ENCODE data around the gene GIMAP4.
"Not testable (repeated sequence)": the region's sequence is repeated elsewhere in the genome, so short reads cannot be mapped to it uniquely, and the experiment has no call there.

GIMAP4 gene

DNA sequence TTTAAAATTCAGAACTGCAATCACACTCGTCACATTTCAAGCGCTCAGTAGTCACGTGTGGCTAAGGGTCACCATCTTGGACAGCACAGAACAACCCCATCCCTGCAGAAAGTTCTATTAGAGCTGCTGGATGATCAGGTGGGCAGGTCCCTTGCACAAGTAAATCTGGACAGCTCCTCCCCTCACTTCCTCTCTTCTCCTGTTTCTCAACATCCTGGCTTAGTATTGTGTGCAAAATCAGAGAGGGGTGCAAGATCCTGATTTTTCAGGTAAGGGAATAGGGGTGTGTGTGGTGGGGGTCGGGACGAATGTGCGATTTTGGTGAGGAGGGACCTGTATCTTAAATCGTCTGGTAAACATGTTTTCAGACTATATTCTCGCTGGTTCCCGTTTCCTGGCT is at the start of gene GIMAP4:
Gene GIMAP4, plus strand, starts transcription at position 222 of the 400 bp plus-strand sequence. CDS start 2,512 bp downstream, outside the sequence.
- DNase-seq, result no peak

- no peak for DNase-seq
Measured at GRCh38 chr7:150519310-150519709, 47.9 kb upstream of the GIMAP4 start.

- no peak for DNase-seq
Measured at GRCh38 chr7:150520145-150520544, 47.0 kb upstream of the GIMAP4 start.

DNA sequence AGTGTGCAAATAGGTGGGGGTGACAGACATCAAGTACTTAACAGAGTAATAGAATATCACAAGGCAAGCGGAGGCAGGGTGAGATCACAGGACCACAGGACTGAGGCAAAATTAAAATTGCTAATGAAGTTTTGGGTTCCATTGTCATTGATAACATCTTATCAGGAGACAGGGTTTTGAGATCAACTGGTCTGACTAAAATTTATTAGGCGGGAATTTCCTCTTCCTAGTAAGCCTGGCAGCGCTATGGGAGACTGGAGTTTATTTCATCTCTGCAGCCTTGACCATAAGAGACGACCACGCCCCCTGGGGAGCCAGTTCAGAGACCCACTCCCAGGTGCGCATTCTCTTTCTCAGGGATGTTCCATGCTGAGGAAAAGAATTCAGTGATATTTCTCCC is 44.3 kb upstream of the GIMAP4 start:
- not testable (repeated sequence) for DNase-seq

- no peak for DNase-seq
Measured at GRCh38 chr7:150524018-150524417, 43.2 kb upstream of the GIMAP4 start.

DNA sequence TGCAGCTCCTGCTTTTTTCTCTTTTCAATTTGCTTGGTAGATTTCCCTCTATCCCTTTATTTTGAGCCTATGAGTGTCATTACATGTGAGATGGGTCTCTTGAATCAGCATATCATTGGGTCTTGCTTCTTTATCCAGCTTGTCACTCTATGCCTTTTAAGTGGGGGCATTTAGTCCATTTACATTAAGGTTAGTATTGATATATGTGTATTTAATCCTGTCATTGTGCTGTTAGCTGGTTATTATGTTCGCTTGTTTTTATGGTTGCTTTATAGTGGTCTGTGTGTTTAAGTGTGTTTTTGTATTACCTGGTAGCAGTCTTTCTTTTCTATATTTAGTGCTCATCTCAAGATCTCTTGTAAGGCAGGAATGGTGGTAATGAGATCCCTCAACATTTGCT is 35.5 kb upstream of the GIMAP4 start:
- DNase-seq, result no peak

DNA sequence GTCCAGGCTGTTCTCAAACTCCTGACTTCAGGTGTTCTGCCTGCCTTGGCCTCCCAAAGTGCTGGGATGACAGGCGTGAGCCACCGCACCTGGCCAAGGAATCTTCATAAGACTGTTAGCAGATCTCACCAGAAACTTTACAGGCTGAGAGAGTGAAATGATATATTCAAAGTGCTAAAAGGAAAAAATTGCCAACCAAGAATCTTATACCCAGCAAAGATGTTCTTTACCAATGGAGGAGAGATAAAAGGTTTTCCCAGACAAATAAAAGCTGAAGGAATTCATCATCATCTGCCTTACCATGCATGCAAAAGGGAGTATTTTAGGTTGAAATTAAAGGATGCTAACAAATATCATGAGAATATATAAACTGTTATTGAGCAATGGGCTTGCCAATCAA is 28.9 kb upstream of the GIMAP4 start:
- no peak for DNase-seq

- DNase-seq, result no peak
Measured at GRCh38 chr7:150553163-150553562, 14.0 kb upstream of the GIMAP4 start.

DNA sequence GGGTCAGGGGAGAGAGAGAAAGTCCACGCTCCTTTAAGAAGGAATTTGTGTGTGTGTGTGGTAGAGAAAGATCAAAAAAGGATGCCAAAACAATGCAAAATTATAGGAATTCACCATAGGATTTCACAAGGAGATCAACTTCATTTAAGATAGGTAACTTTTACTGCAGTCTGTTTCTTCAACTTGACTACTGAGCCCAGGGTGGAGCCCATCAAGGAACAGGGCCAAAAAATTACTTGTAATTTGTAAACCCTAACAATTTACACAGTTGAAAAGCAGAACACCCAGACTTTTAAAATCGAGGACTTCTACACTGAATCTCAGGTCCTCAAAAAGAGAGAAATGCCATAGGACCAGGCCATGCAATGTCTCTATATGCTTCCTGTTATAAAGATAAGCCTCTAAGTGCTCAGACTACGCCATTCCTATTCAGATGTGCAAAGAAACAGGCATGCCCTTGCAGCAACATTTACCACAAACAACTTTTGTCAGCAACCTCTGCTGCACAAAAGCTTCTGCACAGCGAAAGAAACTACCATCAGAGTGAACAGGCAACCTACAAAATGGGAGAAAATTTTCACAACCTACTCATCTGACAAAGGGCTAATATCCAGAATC is 10.6 kb upstream of the GIMAP4 start:
- DNase-seq, result no peak

DNA sequence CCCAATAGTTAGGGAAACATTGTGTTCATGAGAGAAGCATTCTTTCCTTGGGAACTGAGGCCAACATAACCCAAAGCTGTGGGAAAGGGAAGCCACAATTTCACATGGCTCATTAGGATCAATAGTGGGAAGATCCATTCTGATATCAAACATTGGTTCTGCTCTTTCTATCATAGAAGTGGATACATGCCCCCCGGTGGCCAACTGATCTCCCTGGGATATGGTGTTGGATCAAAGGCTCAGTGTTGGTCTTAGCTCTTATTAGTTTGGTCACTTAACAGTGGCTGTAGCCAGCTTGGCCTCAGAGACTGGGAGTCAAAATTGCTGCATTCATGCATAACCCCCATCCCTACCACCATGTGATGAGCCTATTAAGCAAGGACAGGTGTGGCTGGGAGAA is 6.7 kb upstream of the GIMAP4 start:
- no peak for DNase-seq

DNA sequence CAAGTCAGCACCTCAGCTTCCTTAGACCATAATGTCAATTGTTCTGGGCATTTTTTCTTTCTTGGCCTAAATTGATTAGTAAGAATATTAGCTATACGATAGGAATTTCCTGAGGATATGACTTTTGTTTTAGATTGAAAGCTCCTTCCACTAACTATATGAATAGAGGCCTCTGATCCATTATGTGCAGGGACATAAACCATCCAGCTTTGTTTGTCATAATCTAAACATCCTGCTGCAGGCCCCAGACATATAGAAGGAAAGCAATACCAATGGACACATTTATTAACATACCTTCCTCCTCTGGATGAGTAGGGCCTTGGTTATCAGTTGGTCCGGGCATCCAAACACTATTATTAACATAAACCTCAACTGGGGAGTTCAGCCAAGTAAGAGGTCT is 4.3 kb upstream of the GIMAP4 start:
- DNase-seq, result no peak

DNA sequence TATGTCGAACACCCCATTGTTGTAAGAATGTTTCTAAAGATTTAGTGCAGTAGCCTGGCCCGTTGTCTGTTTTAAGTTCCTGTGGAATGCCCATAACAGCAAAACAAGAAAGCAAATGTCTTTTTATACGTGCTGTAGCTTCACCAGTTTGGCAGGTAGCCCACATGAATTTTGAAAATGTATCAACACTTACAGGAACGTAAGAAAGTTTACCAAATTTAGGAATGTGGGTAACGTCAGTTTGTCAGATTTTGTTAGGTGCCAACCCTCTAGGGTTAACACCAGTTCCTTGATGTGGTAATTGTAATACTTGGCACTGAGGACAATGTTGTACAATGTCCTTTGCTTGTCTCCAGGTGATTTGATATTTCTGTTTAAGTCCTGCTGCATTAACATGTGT is 3.2 kb upstream of the GIMAP4 start:
- DNase-seq, result no peak

- DNase-seq, result no peak
Measured at GRCh38 chr7:150564566-150564965, 2.6 kb upstream of the GIMAP4 start.

- no peak for DNase-seq
Measured at GRCh38 chr7:150565239-150565638, 2.0 kb upstream of the GIMAP4 start.

DNA sequence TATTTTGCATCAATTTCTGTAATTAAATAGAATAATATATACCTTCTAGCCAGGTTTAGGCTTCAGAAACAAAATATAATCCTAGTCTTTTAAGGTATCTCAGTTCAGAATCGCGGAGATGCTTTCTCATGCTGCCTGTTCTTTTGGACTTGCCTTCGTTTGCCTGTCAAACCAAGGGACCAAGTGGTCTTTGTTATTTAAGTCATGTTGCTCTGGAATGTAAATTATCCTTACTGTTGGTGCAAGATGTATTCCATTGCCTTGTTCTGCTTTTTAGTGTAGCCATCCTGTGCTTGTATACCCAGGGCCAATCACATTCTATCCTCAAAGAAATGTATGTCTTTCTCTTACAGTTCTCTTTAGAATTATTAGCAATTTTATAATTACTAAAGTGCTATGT is 1.1 kb upstream of the GIMAP4 start:
- DNase-seq, result no peak

- no peak for DNase-seq
Measured at GRCh38 chr7:150566572-150566971, 618 bp upstream of the GIMAP4 start.

DNA sequence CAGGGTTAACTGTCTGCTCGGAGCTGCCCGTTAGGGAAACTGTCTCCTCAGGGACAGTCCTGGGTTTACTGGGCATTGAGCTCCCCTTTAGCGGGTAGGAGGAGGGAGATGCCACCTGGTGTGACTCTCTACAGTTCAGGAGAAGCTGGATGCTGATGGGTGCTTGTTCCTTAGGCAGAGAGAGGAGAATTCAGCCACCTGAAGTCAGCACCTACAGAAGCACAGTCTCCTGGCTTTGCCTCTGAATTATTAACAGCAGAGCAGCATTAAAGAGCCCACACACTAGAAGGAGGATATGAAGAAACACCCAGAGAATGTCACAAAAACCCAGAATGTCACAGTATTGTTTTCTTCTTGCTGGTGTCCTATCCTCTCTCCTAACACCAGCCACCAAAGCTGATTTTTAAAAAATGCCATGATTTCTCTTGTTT is 696 bp downstream of the GIMAP4 start:
- no peak for DNase-seq

DNA sequence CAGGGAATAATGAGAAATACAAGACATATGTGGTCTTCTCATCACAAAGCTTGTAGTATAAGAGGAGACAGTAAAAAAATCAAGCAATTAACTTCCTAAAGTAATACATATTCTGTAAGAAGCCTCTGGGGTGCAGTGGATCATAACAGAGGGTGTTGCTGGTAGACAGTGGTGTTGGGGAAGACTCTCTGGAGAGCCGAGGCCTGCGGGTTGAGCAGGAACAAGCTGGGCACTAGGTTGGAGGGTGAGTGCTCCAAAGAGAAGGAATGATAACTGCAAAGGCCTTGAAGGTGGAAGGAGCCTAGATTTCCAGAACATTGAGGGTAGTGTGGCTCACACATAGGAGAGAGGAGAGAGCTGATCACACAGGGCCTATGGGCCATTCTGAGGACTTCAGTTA is 1.5 kb downstream of the GIMAP4 start:
- DNase-seq, result no peak

GRCh38 chr7:150569245-150569955 is 2.2 kb downstream of the GIMAP4 start:
- DNase-seq, result no peak

GRCh38 chr7:150570556-150571465 is 3.6 kb downstream of the GIMAP4 start:
- no peak for DNase-seq

DNA sequence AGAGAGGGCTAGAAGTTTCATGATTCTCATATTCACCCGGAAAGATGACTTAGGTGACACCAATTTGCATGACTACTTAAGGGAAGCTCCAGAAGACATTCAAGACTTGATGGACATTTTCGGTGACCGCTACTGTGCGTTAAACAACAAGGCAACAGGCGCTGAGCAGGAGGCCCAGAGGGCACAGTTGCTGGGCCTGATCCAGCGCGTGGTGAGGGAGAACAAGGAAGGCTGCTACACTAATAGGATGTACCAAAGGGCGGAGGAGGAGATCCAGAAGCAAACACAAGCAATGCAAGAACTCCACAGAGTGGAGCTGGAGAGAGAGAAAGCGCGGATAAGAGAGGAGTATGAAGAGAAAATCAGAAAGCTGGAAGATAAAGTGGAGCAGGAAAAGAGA is 5.3 kb downstream of the GIMAP4 start:
- no peak for DNase-seq

GRCh38 chr7:150579979-150580637 is 12.9 kb downstream of the GIMAP4 start:
- DNase-seq, result not testable (repeated sequence)
